H1 (cell line): Measurements from ENCODE around the gene ANXA1. TPM values are rescaled to one million over a fixed set of nuclear protein-coding genes. Genes with fewer than 3 reads are reported as not detected.

Experiments used
- CEBPB ChIP-seq: IDR thresholded peaks from 2 replicates; pipeline ENCODE4 v1.6.1; 2012; ENCODE audit warnings: low read depth, low read length
- FOSL1 ChIP-seq: IDR thresholded peaks from 2 replicates; pipeline ENCODE4 v1.6.1; 2011; ENCODE audit warnings: mild to moderate bottlenecking, low read depth, low read length, moderate library complexity; ENCODE audit not compliant: insufficient read depth
- RNF2 ChIP-seq: fragments of 200-900, 300-1000 bp; sonication (generic); IDR thresholded peaks from 2 replicates; pipeline ENCODE4 v1.7.1; 2016; ENCODE audit warnings: borderline replicate concordance, low read depth, mild to moderate bottlenecking, antibody characterized with exemption, low read length; ENCODE audit not compliant: poor library complexity, severe bottlenecking; ENCODE audit errors: missing control alignments
- TEAD4 ChIP-seq: IDR thresholded peaks from 2 replicates; pipeline ENCODE4 v1.6.1; 2012; ENCODE audit warnings: low read depth, low read length, inconsistent platforms, mixed read lengths
- polyA plus RNA-seq, 7 experiments: library from polyadenylated mRNA; depleted of rRNA in 3 of 7; stranded (reverse) in 5 of 7; unstranded in 2 of 7; fragments of >200 nt in 5 of 7; fragments of 200-250 nt in 2 of 7; gene quantifications; 1 replicate in 5 of 7; 2 replicates in 1 of 7; 4 replicates in 1 of 7; pipeline versions ENCODE4 v1.2.1 to v1.2.3, GENCODE V29; 2011 to 2013; ENCODE audit warnings: missing spikeins in 2 of 7, mixed read lengths in 2 of 7
- total RNA-seq: library from RNA; stranded (reverse); fragmentation: NEBNext Ultra II Directional; extraction: Animal tissue kit (Norgen Biotek cat#: 25700); gene quantifications from 2 replicates; pipeline ENCODE4 v1.2.1, GENCODE V29; 2021

ANXA1 gene
- total and polyA plus RNA-seq, 2 of the 8 experiments (the other 6 are each of a cell fraction or from before 2014, with no cell fraction given) = 0.71 to 5.7 TPM

GRCh38 chr9:73114958-73115357 is 36.7 kb upstream of the ANXA1 start (continued):
- TF ChIP-seq RNF2 = no peak
- TF ChIP-seq TEAD4 = no peak
- TF ChIP-seq CEBPB = no peak
- TF ChIP-seq FOSL1 = no peak
